DMS 273 treated with DMSO at 0.1 percent for 48 hours (cell line): ENCODE results near the gene IL17RA.

Experiments used
- DNase-seq: peaks from one replicate; lab custom pipeline; 2025; lab: John Stamatoyannopoulos, UW

The IL17RA gene

DNA sequence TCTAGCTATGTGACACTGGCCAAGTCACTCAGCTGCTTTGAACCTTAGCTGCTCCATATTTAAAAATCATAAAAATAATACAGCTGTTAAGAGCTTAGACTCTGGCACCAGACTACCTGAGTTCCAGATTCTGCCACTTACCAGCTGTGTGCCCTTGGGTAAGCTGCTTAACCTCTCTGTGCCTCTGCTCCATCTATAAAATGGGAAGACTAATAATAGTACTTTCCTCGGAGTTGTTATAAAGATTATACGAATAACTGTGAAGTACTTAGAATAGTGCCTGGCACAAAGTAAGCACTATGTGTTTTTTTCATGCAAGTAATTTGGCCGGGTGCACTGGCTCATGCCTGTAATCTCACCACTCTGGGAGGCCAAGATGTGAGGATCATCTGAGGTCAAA is 72.9 kb downstream of the IL17RA start:
- DNase-seq, result no peak

DNA sequence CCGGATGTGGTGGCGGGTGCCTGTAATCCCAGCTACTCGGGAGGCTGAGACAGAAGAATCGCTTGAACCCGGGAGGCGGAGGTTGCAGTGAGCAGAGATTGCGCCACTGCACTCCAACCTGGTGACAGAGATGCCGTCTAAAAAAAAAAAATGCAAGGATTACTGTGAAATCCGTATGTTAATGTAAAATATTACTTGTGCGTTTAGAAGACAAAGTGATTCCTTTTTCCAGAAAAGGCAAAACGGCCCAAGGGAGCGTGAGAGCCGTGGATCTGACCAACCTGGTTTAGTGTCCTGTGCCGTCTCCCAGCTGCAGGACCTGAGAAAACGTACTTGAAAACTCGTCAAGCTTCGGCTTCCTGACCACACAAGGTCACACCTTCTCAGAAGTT is 73.4 kb downstream of the IL17RA start:
- no peak for DNase-seq

DNA sequence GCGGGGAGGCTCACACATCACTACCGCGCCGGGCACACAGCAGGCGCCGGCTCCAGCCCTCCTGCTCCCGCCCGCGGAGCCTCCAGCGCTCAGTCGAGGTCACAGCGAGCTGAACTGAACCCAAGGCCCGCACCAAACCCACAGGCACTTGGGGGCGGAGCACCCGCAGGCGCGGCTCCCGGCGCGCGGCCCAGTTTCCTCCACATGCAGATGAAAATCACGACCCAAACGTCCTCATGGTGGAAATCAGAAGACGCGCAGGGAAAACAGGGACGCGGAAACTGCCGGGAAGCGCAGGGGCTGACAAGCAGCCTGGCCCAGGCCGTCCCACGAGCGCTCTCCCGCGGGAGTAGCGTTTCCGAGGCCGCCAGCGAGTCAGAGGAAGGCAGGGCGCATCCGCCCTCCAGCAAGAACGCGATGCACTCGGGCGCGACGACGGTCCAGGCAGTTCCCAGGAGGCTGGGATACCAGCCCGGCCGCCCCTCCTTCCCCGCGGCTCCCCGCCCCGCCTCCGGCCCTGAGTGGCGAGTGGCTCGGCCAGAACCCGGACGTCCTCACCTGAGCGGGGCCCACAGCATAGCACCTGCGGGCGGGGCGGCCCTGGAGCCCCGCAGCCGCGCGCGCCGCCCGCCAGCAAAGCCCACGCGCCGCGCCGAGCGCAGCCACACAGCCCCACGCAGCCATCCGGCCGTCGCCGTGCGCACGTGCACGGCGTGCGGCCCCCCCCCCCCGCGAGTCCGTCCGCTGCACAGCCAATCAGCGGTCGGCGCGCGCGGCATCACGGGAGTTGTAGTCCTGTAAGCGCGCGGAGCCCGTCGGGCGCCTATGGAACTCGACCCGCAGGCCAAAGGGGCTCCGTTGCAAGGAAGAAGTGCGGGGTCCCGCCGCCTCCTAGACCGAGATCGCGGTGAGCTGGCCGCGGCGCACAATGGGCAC is 74.0 kb downstream of the IL17RA start, which contains the start of gene HDHD5:
TSS of gene HDHD5 (minus strand) at position 710 of the 936 bp plus-strand sequence. CDS start at position 684, 26 bp downstream.
- DNase-seq, result peak; percentile 46

GRCh38 chr22:17159504-17159951 is 74.7 kb downstream of the IL17RA start:
- no peak for DNase-seq

DNA sequence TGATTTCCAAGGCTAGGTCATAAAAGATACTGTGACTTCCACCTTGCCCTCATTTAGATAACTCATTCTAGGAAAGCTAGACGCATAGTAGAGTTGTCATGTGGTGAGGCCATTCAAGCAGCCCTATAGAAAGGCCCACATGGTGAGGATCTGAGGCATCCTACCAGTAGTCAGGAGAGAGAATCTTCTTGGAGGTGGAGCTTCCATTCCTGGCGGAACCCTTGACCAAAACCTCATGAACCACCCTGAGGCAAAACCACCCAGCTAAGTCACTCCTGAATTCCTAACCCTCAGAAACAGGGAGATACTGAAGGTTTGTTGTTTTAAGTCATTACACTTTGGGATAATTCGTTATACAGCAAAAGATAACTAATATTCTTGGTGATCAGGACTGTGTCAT is 77.2 kb downstream of the IL17RA start:
- no peak for DNase-seq

GRCh38 chr22:17162731-17163130 is 77.9 kb downstream of the IL17RA start:
- DNase-seq, result no peak

GRCh38 chr22:17164392-17165024 is 79.7 kb downstream of the IL17RA start:
- DNase-seq, result no peak
